NCI-H2171 treated with DMSO at 0.1 percent for 48 hours (cell line): ENCODE data around the gene PPP3CA.

Source experiments
- DNase-seq: peaks from one replicate; lab custom pipeline; 2025; lab: John Stamatoyannopoulos, UW

PPP3CA gene

GRCh38 chr4:101175896-101176676 is 171.2 kb downstream of the PPP3CA start:
- DNase-seq = no peak

DNA sequence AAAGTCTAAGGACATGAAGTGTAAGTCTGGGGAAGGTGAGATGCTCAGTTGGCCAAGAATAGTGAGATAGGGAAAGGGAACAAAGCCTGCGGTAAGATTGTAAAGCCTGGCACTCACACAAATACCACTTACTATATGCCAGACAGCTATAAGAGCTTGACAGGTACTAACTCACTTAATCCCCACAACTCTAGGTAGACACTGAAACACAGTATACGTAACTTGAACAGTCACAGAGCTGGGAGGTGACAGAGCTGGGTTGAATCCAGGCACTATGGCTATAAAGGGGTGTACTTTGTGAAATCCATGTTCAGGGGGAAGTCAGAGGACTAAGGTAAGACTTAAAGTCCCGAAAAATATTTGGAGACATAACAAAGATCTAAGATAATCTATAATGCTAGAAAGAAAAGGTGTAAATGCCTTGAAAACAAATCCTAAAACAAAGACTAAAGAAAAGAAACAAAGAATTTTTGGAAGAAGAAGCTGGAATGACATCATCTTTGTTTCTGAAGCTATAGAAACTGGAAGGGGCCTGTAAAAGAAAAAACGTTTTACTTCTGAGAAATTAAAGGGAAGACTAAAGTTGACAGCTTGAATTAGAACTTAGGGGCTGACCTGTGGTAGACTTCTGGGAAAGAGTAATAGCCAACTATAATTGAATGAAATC is 172.5 kb downstream of the PPP3CA start:
- no peak for DNase-seq

GRCh38 chr4:101172369-101172768 is 175.0 kb downstream of the PPP3CA start:
- DNase-seq = no peak

GRCh38 chr4:101171747-101172146 is 175.6 kb downstream of the PPP3CA start:
- no peak for DNase-seq

DNA sequence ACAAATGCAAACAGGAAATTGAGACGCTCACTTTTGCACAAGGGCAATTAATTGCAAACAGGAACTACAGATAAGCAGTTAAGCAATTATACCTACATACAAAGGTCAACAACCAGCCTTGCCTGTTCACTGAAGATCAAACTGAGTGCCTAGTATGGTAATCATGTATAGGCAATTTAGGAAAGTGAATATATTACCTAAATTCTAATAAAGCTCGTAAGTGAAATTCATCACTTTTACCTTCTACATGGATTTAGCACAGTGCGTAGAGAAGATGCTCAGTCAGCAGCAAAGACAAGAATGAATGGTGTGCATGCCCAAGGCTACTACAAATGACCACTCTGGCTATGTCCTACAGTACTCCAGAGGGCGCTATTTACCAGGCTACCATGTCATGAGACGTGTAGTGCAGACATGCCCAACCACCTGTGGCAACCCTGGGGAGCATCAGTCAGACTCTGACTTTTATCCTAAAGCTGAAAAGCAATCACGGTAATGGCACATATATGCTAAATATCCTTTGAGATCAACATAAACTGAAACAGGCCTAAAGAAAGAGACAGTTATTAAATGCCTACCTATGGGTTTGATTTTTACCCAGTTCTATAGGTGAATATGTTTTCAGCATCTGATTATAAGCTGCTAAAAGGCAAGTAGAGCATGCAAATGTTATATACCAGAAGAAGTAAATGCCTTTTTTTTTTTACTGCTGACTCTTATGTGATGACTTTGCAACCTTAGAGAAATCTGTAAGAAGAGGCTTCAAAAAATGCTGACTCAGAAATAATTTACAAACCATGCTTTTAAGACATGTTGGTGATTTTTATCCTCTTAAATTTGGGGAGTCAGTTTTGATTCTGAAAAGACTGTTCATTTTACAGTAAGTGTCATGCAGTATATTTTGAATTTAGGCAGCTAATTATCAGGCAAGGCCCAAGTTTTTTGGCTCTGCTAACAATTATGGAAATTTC is 178.0 kb downstream of the PPP3CA start:
- DNase-seq = peak; percentile 11

DNA sequence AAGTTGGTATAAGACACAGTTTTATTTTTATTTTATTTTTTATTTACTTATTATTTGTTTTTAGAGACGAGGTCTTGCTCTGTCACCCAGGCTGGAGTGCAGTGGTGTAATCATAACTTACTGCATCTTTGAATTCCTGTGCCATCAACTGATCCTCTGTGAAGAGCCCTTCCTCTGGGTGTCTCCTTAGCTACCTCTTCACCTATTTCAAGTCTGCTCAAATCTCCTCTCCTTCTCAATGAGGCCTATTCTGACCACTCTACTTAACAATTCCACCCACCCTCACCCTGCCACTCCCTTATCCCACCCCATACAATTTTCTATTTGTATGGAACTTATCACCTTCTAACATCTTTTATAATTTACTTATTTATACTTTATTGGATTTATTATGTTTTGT is 183.4 kb downstream of the PPP3CA start:
- DNase-seq = no peak

- DNase-seq = no peak
These were observed 184.3 kb downstream of the PPP3CA start for GRCh38 chr4:101162990-101163380.

- no peak for DNase-seq
These were observed 186.3 kb downstream of the PPP3CA start for GRCh38 chr4:101160792-101161592.

GRCh38 chr4:101158507-101158906 is 188.8 kb downstream of the PPP3CA start:
- no peak for DNase-seq

- DNase-seq = no peak
These were observed 189.2 kb downstream of the PPP3CA start for GRCh38 chr4:101158134-101158482.

DNA sequence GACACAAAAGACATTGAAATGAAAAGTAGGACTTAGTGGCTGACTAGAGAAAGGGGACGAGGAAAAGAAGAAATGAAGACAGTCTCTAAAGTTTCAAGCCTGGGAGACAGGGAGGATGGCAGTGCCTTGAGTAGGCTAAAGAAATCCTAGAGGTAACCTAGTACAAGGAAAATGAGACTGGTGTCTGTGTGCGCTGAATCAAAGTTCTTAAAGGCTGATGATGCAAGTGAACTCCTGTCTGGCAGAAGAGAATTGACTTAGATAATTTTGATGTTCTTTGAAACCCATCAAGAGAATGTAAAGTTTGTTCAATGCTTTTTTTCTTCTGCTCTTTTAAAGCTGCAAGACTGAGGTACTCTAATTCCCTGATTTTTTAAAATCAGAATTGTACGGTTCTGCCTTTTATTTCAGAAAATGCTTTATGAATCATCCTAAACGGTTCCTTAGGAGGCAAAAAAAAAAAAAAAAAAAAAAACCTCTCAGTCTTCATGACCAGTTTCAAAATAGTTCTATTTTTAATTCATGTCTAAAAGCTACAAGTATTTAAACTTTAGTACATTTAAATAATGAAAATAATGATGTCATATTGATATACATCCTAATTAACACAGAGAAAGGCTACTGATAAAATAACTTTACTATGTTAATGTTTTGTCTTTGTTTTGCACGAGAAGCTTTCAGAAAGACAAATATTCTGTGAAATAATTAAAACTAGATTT is 189.8 kb downstream of the PPP3CA start:
- no peak for DNase-seq

DNA sequence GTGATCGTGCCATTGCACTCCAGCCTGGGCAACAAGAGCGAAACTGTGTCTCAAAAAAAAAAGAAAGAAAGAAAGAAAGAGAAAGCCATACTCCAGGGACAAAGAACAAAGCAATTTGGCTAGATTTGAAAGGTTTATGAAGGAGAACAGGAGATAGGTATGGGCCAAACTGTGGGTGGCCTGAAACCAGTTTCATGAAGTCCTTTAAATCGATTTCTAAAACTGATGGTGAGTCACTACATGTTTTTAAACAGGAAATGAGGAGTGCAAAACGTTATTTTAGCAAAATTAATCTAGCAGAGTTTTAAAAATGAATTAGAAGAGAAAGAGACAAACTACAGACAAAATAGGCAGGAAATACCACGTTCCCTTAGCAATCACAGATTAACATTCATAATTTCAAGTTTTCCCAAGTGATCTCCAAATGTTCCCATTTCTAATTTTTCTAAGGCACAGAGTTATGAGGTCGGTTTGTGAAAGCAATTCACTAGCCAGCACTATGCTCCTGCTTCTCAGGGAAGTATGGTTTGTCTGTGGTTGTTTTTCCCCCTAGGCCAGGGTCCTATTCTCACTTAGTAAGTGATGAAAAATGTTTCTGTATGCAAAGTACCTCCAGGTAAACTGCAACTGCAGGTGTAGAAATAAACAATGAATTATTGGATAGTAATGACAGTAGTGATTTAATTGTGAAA is 190.6 kb downstream of the PPP3CA start:
- DNase-seq = no peak

GRCh38 chr4:101155945-101156344 is 191.4 kb downstream of the PPP3CA start:
- no peak for DNase-seq

GRCh38 chr4:101155368-101155767 is 192.0 kb downstream of the PPP3CA start:
- no peak for DNase-seq

DNA sequence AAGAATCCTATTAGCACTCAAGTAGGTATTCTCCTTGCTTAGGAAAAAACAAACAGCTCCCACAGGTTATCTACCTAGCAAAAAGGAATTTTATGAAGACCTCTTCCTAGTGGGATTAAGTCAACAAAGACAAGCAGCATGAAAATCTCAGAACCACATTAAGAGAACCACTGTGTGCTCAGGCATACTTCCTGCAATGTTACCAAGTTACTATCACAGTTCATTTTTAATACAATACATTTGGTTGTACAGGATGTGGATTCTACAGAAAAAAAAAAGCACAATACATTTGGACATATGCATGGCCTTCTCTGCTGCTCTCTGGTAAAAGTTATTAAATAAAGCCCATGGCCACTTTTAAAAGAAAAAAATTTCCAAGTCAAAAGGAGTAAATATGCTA is 193.7 kb downstream of the PPP3CA start:
- DNase-seq = no peak

DNA sequence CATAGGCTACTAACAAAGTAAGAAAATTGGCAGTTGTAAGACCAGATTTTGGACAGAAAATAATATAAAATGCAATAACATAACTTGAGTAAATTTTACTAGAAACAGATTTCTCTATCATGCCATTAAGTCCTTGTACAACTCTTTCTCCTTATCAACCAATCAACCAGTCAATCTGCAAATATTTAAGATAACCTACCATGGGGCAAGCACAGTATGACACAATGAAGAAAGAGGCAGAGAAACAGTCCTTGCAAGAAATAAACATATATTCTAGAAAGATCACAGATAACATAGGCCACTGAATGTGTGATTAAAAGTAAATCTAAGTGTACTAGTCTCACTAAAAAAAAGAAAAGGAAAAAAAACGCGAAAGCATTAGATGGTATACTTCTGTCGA is 194.8 kb downstream of the PPP3CA start:
- DNase-seq = no peak

DNA sequence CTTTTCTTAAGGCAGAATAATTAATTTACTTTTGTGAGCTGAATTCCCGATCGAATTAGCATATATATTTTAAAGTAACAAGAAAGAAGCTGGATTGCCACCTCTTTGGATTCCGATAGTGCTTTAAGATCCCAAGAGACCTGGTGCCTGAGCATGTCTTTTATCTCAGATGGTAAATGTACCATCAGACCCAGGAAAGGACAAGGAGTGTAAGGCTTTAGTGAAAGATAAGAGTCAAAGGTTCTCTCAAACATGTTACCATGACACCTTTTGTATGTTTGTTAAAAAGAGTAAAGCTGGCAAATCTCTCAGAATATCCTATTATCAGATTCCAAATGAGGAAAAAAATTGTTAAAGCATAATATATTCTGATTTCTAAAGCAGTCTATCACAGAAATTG is 198.8 kb downstream of the PPP3CA start:
- no peak for DNase-seq

DNA sequence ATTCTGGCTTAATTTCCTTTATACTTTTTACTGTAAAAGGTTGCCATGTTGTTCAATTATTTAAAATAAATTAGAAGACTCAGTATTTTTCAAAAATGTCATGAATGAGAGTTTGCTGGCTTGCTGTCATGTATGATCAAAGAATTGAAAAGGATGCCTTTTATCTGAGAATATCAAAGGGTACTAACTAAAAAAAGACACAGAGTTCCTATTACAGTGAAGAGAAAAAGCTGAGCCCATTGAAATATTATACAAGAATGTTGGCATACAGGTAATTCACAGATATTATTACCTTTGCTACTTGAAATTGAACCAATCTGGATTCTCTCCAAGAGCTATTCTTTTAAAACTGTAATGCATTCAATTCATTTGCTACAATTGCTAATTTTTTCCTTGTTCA is 200.0 kb downstream of the PPP3CA start:
- DNase-seq = no peak

DNA sequence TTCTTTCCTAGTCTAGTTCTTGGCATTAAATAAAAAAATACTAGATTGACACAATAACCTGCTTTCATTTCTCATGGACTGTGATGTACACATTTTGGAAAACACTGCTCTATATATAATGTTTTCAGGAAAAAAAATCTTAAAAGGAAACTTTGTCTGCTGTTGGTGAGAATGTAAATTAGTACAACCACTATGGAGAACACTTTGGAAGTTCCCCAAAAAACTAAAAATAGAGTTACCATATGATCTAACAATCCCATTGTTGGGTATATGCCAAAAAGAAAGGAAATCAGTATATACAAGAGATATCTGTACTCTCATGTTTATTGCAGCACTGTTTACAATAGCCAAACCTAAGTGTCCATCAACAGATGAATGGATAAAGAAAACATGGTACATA is 202.3 kb downstream of the PPP3CA start:
- no peak for DNase-seq

GRCh38 chr4:101142259-101142658 is 205.1 kb downstream of the PPP3CA start:
- DNase-seq = no peak

DNA sequence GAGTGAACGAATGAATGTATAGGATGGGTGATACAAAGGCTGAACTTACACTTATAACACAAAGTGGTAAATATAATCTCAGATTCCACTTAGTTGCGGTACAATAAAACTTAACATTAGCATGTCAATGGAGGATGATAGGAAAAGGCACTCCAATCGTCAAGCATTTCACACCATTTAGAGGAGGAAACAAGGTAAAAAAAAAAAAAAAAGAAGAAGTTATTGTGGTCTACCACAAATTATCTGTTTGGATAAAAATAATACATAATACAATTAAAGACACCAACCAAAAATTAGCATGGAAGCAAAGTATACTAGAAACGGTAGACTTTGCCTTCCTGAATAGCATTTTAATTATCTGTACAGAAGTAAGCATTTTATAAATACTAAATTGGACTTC is 205.5 kb downstream of the PPP3CA start:
- no peak for DNase-seq
